ENCODE data around the gene CACHD1. TPM values are rescaled to one million over a fixed set of nuclear protein-coding genes. Genes with fewer than 3 reads are reported as not detected.

Gene CACHD1
- total and polyA plus RNA-seq, 5 donors from 2014 or later, result 0.22 to 0.46 (median 0.27) TPM; not detected in 1

GRCh38 chr1:64574301-64574700 lies 104.4 kb downstream of the CACHD1 start:
- no peaks in the 10 kb centered on the region for H3K27me3 ChIP-seq (ENCODE audit: control insufficient read depth, insufficient read depth, low read length)
- Mint-ChIP-seq H3K9me3 (no peaks in the 10 kb centered on the region), H3K27me3 (peaks cover 5% of the 10 kb centered on the region), H3K4me1 (no peaks in the 10 kb centered on the region), H3K4me3 (no peak overlapping the region), H3K36me3 (no peaks in the 10 kb centered on the region), H3K27ac (no peak overlapping the region)
- H3K9me3 ChIP-seq (ENCODE audit: control insufficient read depth in 2 of 2, low read length in 2 of 2), result no peaks in the 10 kb centered on the region
- no peak overlapping the region for H3K27ac ChIP-seq (ENCODE audit: insufficient read depth, low read length, poor library complexity, severe bottlenecking)
- no peaks in the 10 kb centered on the region for H3K4me1 ChIP-seq (ENCODE audit: control insufficient read depth, insufficient read depth, low read length, poor library complexity, severe bottlenecking)
- H3K4me3 ChIP-seq (ENCODE audit: low read depth, low read length), result no peak overlapping the region
- ATAC-seq (ENCODE audit: low read depth in 2 of 2) (no peak), DNase-seq (no peak)
- no peaks in the 10 kb centered on the region for H3K36me3 ChIP-seq (ENCODE audit: control insufficient read depth, insufficient read depth, low read length)

DNA sequence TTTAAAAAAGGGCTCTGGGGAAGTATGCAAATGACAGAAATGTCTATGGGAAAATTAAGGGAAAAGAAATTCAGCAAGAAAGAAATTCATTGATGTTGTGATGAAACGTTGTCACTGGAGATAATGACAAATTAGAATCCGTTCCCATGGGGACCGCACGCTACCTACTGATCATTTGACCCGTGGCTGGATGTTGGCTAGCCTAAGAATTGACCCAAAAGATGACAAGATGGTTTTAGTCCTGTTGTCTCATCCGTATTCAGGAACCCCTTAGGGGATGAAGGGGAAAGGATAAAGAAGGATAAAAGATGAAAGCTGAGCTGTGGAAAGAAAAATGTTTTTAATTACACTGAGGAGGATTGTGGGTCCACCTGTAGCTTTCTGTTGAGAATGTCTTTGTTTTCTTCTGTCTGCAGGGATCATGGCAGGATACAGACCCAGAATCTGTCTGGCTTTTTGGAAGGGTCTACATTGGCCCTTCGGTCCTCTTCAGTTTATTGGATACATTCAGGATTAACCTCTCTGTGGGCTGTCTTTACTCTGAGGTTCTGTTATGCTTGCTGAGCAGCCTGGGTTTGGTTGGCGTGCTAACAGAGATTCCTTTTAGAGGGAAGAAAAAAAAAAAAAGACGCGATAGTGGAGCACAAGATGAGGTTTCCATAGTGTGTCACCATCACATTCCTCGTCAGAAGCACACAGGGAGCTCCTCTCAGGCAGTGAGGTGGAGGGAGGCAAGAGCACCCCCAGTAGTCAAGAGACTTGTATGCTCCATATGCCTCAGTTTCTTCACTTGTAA lies 106.2 kb downstream of the CACHD1 start:
- Mint-ChIP-seq H3K9me3 (no peaks in the 10 kb centered on the region), H3K27ac (peak overlapping the region in 1 of 3 donors; percentile 35), H3K36me3 (no peaks in the 10 kb centered on the region), H3K27me3 (peaks cover 5% of the 10 kb centered on the region), H3K4me3 (no peak overlapping the region), H3K4me1 (no peaks in the 10 kb centered on the region)
- no peak for ATAC-seq (ENCODE audit: low read depth in 2 of 2)
- no peaks in the 10 kb centered on the region for H3K27me3 ChIP-seq (ENCODE audit: control insufficient read depth, insufficient read depth, low read length)
- H3K36me3 ChIP-seq (ENCODE audit: control insufficient read depth, insufficient read depth, low read length), result no peaks in the 10 kb centered on the region
- H3K4me1 ChIP-seq (ENCODE audit: control insufficient read depth, insufficient read depth, low read length, poor library complexity, severe bottlenecking), result no peaks in the 10 kb centered on the region
- no peak for DNase-seq
- no peak overlapping the region for H3K4me3 ChIP-seq (ENCODE audit: low read depth, low read length)
- no peak overlapping the region for H3K27ac ChIP-seq (ENCODE audit: insufficient read depth, low read length, poor library complexity, severe bottlenecking)
- no peaks in the 10 kb centered on the region for H3K9me3 ChIP-seq (ENCODE audit: control insufficient read depth in 2 of 2, low read length in 2 of 2)

DNA sequence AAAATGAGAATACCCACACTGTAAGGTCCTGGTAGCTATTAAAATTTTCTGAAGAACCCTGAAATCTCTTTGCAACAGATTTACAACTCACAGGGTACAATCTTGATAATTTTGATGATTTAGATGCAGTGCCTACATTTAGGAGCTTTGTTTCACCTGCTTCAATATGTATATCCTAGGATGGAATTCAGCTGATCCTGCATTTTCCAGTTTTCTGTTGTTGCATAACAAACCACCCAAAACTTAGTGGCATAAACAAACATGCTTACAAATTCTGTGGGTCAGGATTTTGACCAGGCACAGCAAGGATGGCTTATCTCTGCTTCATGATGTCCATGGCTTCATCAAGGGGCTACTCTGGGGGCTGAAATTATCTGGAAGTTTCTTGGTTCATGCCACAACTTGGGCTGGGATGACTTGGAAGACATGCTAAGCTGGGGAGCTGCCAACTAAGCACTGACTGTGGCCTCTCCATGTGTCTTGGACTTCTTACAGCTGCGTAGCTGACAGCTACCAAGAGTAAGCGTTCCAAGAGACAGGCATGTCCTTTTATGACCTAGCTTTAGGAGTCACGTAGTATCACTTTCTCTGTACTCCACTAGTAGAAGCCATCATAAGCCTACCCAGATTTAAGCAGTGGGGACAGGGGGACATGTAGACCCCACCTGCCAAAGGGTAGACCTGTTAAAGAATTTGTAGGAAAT lies 108.5 kb downstream of the CACHD1 start:
- Histone ChIP-seq H3K9me3 (ENCODE audit: control insufficient read depth in 2 of 2, low read length in 2 of 2) (no peaks in the 10 kb centered on the region), H3K4me3 (ENCODE audit: low read depth, low read length) (no peak overlapping the region), H3K4me1 (ENCODE audit: control insufficient read depth, insufficient read depth, low read length, poor library complexity, severe bottlenecking) (no peaks in the 10 kb centered on the region), H3K27ac (ENCODE audit: insufficient read depth, low read length, poor library complexity, severe bottlenecking) (no peak overlapping the region), H3K36me3 (ENCODE audit: control insufficient read depth, insufficient read depth, low read length) (no peaks in the 10 kb centered on the region), H3K27me3 (ENCODE audit: control insufficient read depth, insufficient read depth, low read length) (peaks cover 1% of the 10 kb centered on the region)
- no peak for ATAC-seq (ENCODE audit: low read depth in 2 of 2)
- no peak overlapping the region for H3K27ac Mint-ChIP-seq
- no peaks in the 10 kb centered on the region for H3K36me3 Mint-ChIP-seq
- H3K9me3 Mint-ChIP-seq, result no peaks in the 10 kb centered on the region
- no peak for DNase-seq
- H3K4me1 Mint-ChIP-seq, result no peaks in the 10 kb centered on the region
- no peak overlapping the region for H3K4me3 Mint-ChIP-seq
- H3K27me3 Mint-ChIP-seq, result peaks cover 7% of the 10 kb centered on the region

GRCh38 chr1:64579767-64580166 lies 109.8 kb downstream of the CACHD1 start:
- H3K4me3 ChIP-seq (ENCODE audit: low read depth, low read length), result no peak overlapping the region
- no peak overlapping the region for H3K27ac Mint-ChIP-seq
- H3K4me1 ChIP-seq (ENCODE audit: control insufficient read depth, insufficient read depth, low read length, poor library complexity, severe bottlenecking), result no peaks in the 10 kb centered on the region
- ATAC-seq (ENCODE audit: low read depth in 2 of 2) (no peak), DNase-seq (no peak)
- H3K4me3 Mint-ChIP-seq, result no peak overlapping the region
- H3K36me3 Mint-ChIP-seq, result no peaks in the 10 kb centered on the region
- H3K36me3 ChIP-seq (ENCODE audit: control insufficient read depth, insufficient read depth, low read length), result no peaks in the 10 kb centered on the region
- peaks cover 10% of the 10 kb centered on the region for H3K27me3 Mint-ChIP-seq
- H3K4me1 Mint-ChIP-seq, result no peaks in the 10 kb centered on the region
- peaks cover 1% of the 10 kb centered on the region for H3K27me3 ChIP-seq (ENCODE audit: control insufficient read depth, insufficient read depth, low read length)
- H3K27ac ChIP-seq (ENCODE audit: insufficient read depth, low read length, poor library complexity, severe bottlenecking), result no peak overlapping the region
- no peaks in the 10 kb centered on the region for H3K9me3 Mint-ChIP-seq
- H3K9me3 ChIP-seq (ENCODE audit: control insufficient read depth in 2 of 2, low read length in 2 of 2), result no peaks in the 10 kb centered on the region

DNA sequence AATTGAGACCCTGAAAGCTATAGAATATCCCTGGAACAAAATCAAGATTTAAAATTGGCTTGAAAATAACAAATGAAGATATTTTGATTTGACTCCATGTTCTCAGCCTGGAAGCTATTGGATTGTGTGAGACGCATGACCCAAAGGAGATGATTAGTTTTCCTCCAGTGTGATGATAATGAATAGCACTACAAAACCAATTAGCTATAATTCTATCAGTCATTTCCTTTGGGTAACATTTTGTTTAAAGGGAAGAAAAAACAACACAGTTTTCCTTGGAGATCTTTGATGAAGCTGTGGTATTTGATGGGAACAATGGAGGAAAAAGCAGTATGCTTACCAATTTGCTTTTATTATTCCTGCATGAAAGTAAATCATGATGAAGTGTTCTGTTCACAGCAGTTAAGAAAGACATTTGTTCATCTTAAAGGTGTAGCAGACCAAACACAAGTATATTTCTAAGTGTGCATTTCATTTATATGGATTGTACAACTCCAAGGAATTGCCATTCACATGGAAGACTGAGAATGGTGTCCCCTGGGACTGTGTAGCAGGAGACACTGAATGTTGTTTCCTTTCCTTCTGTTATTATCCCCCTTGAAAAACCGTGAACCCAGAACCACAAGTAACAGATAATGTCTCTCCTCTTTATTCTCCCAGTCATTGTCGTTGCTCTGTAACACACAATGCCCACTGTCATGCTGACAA lies 111.4 kb downstream of the CACHD1 start:
- Histone ChIP-seq H3K27me3 (ENCODE audit: control insufficient read depth, insufficient read depth, low read length) (peaks cover 1% of the 10 kb centered on the region), H3K27ac (ENCODE audit: insufficient read depth, low read length, poor library complexity, severe bottlenecking) (no peak overlapping the region), H3K4me1 (ENCODE audit: control insufficient read depth, insufficient read depth, low read length, poor library complexity, severe bottlenecking) (no peaks in the 10 kb centered on the region), H3K4me3 (ENCODE audit: low read depth, low read length) (no peak overlapping the region), H3K36me3 (ENCODE audit: control insufficient read depth, insufficient read depth, low read length) (no peaks in the 10 kb centered on the region), H3K9me3 (ENCODE audit: control insufficient read depth in 2 of 2, low read length in 2 of 2) (no peaks in the 10 kb centered on the region)
- H3K27ac Mint-ChIP-seq, result no peak overlapping the region
- DNase-seq, result no peak
- H3K9me3 Mint-ChIP-seq, result no peaks in the 10 kb centered on the region
- H3K4me1 Mint-ChIP-seq, result peaks cover 0 to 4% (median 0%) of the 10 kb centered on the region in 4 donors
- H3K36me3 Mint-ChIP-seq, result no peaks in the 10 kb centered on the region
- no peak overlapping the region for H3K4me3 Mint-ChIP-seq
- H3K27me3 Mint-ChIP-seq, result peaks cover 6% of the 10 kb centered on the region
- no peak for ATAC-seq (ENCODE audit: low read depth in 2 of 2)

GRCh38 chr1:64581843-64582185 lies 111.9 kb downstream of the CACHD1 start:
- Mint-ChIP-seq H3K9me3 (no peaks in the 10 kb centered on the region), H3K4me3 (no peak overlapping the region), H3K36me3 (no peaks in the 10 kb centered on the region), H3K4me1 (peaks cover 0 to 4% (median 0%) of the 10 kb centered on the region in 4 donors), H3K27ac (no peak overlapping the region), H3K27me3 (peaks cover 5% of the 10 kb centered on the region)
- Histone ChIP-seq H3K27me3 (ENCODE audit: control insufficient read depth, insufficient read depth, low read length) (peaks cover 1% of the 10 kb centered on the region), H3K4me3 (ENCODE audit: low read depth, low read length) (no peak overlapping the region), H3K4me1 (ENCODE audit: control insufficient read depth, insufficient read depth, low read length, poor library complexity, severe bottlenecking) (no peaks in the 10 kb centered on the region), H3K27ac (ENCODE audit: insufficient read depth, low read length, poor library complexity, severe bottlenecking) (no peak overlapping the region), H3K36me3 (ENCODE audit: control insufficient read depth, insufficient read depth, low read length) (no peaks in the 10 kb centered on the region), H3K9me3 (ENCODE audit: control insufficient read depth in 2 of 2, low read length in 2 of 2) (no peaks in the 10 kb centered on the region)
- DNase-seq (no peak), ATAC-seq (ENCODE audit: low read depth in 2 of 2) (no peak)

DNA sequence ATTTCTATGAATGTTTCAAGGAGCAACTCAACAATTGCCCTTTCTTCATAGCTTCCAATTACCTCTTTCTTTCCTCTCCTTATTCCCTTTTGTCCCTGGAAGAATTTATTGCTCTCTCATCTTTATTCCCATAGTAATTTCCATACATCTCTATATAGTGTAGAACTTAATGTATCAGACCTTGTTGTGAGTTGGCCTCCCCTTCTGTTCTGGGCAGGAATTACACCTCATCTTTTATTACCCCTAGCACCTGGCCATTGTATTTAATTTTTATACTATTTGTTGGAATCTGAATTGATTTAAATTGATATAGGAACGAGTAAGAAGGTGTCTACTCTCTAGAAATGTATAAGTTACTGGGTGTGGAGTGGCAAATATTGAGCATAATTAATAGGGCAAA lies 114.5 kb downstream of the CACHD1 start:
- Histone ChIP-seq H3K4me1 (ENCODE audit: control insufficient read depth, insufficient read depth, low read length, poor library complexity, severe bottlenecking) (no peaks in the 10 kb centered on the region), H3K4me3 (ENCODE audit: low read depth, low read length) (no peak overlapping the region), H3K36me3 (ENCODE audit: control insufficient read depth, insufficient read depth, low read length) (no peaks in the 10 kb centered on the region), H3K27me3 (ENCODE audit: control insufficient read depth, insufficient read depth, low read length) (peaks cover 1% of the 10 kb centered on the region), H3K27ac (ENCODE audit: insufficient read depth, low read length, poor library complexity, severe bottlenecking) (no peak overlapping the region), H3K9me3 (ENCODE audit: control insufficient read depth in 2 of 2, low read length in 2 of 2) (no peaks in the 10 kb centered on the region)
- H3K36me3 Mint-ChIP-seq, result no peaks in the 10 kb centered on the region
- no peak for ATAC-seq (ENCODE audit: low read depth in 2 of 2)
- no peak overlapping the region for H3K27ac Mint-ChIP-seq
- H3K27me3 Mint-ChIP-seq, result peaks cover 5% of the 10 kb centered on the region
- H3K9me3 Mint-ChIP-seq, result no peaks in the 10 kb centered on the region
- peaks cover 0 to 4% (median 0%) of the 10 kb centered on the region in 4 donors for H3K4me1 Mint-ChIP-seq
- peak overlapping the region in 1 of 4 donors; percentile 43 for H3K4me3 Mint-ChIP-seq
- DNase-seq, result no peak
